Astrocyte of the cerebellum (primary cell): ENCODE measurements around the gene PTPRT.

Source experiments
- DNase-seq: peaks from one replicate; pipeline ENCODE4 v3.0.0-alpha.2; 2011; ENCODE audit warnings: low read depth
- H3K4me3 ChIP-seq: 2 replicates; pipeline ENCODE4 v1.5.1; 2011; ENCODE audit warnings: mild to moderate bottlenecking, low read depth, low read length, moderate library complexity
- in situ Hi-C: cut with HindIII; loops from 2 replicates; pipeline ENCODE4 v1.10.0; 2017; ENCODE audit warnings: low sequenced_read_pairs
- TF ChIP-seq, protein P1 (sequence below): IDR thresholded peaks from 2 replicates; pipeline ENCODE4 v1.5.1; 2012; ENCODE audit warnings: low read length, low read depth, moderate library complexity, mild to moderate bottlenecking; ENCODE audit errors: missing control alignments

Gene PTPRT

DNA sequence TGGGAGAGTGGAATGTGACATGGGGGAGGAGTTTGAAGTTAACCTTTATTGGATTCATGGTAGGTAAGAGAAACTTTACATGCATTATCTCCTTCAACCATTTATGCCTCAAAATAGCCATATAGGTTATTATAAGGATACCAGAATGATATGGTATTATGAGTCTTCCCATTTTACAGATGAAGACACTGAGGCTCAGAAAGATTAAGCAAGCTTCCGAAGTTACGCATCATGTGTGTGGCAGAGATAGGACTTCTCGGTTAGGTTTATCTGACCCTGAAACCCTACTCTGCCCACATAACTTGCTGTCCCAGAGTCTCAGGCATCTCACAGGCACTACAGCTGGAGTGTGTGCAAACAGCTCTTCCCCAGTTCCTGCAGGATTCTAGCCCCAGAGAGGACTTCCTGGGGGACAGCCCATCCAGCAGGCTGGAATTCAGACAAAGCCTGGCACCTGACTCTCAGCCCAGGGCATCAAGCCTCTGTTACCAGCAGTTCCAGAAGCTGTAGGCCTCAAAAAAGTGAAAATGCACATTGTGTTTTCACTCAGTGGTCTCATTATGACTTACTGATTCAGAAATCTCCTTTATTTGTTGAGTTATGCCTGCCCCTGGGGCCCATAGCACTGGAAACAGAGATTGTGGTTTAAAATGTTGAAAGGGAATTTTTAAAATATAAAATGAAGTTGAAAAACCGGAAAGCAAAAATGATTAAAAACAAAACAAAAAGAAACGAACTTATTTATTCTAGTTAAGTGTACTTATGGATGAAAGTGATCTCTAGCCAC, 1058.7 kb downstream of the PTPRT start:
- no peak overlapping the region for H3K4me3 ChIP-seq
- TF ChIP-seq, protein P1, sequence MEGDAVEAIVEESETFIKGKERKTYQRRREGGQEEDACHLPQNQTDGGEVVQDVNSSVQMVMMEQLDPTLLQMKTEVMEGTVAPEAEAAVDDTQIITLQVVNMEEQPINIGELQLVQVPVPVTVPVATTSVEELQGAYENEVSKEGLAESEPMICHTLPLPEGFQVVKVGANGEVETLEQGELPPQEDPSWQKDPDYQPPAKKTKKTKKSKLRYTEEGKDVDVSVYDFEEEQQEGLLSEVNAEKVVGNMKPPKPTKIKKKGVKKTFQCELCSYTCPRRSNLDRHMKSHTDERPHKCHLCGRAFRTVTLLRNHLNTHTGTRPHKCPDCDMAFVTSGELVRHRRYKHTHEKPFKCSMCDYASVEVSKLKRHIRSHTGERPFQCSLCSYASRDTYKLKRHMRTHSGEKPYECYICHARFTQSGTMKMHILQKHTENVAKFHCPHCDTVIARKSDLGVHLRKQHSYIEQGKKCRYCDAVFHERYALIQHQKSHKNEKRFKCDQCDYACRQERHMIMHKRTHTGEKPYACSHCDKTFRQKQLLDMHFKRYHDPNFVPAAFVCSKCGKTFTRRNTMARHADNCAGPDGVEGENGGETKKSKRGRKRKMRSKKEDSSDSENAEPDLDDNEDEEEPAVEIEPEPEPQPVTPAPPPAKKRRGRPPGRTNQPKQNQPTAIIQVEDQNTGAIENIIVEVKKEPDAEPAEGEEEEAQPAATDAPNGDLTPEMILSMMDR: no peak
- no peak for DNase-seq
- in situ Hi-C loops: no loop called here

- no peak overlapping the region for H3K4me3 ChIP-seq
- in situ Hi-C loops: no loop called here
- TF ChIP-seq, protein P1: no peak
- DNase-seq: no peak
Observed at GRCh38 chr20:42125426-42125825, 1064.3 kb downstream of the PTPRT start.

DNA sequence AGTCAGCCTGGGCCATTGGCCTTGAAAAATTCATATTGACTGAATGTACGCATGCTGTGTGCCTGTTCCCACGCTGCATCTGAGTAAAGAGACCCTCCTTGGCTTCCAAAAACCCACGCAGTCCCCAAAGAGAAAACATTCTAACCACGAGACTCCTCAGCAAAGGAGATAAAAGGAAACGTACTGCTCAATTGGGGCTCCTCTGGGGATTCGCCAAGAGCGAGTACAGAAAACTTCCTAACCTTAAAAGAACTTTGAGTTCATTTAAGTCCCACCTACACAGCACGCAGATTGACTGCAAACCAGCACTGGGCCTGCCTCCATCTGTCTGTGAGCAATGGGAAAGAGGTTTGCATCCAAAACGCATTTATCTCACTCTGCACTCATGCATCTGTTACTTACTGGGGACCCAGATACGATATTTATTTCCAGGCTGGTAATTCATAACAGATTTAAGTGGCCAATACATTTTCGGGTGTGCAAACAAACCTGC, 1065.7 kb downstream of the PTPRT start:
- no peak overlapping the region for H3K4me3 ChIP-seq
- TF ChIP-seq, protein P1: no peak
- DNase-seq: no peak
- in situ Hi-C loops: no loop called here

DNA sequence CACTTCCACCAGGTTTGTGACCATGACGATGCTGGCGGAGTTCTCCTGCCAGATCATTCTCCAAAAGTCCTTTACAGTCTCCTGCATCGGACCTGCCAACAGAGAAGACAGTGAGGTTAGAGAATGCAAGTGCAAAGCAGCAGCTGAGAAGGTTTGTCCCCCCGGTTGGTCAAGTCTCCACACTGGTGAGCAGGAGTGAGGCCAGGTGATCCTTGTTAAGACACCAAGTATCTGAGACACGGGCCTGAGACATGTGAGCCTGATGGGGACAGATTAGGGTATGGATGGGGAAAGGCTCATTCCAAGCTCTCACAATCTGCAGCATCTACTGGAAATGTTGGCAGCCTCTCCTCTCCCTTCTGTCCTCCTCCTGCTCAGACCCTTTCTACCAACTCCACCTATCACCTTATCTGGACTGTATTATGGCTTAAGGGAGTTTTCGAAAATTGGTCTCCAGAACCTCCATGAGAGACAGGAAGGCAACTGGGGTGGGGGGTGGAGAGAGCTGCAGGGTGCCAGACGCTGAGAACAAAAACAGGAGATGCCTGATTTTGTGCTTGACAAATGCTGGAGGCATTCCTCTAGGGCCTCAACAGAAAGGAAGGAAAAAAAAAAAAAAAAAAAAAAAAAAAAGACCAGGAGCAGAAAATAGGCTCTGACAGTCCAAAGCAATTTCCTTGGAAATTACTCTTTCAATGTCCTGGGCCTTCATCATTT, 1071.1 kb downstream of the PTPRT start:
- no peak for DNase-seq
- no peak overlapping the region for H3K4me3 ChIP-seq
- TF ChIP-seq, protein P1: no peak
- in situ Hi-C loops: no loop called here

DNA sequence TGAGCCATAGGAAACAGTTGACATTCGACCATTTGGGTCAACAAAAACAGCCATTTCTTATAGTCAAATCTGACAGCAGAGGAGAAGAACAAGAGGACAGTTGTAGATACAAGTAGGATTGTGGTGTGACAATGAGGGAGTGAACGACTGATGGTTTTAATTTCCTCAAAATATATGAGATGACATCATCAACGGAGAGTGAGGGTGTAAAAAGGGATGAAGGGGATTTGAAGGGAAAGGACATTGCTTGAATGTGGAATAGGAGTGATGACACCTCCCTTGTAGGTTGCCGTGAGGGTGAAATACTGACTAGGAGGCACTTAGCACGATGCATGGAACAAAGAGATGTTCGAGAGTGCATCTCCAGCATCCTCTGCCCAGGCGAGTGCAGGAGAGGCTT, 1071.7 kb downstream of the PTPRT start:
- TF ChIP-seq, protein P1: no peak
- in situ Hi-C loops: no loop called here
- DNase-seq: no peak
- no peak overlapping the region for H3K4me3 ChIP-seq

DNA sequence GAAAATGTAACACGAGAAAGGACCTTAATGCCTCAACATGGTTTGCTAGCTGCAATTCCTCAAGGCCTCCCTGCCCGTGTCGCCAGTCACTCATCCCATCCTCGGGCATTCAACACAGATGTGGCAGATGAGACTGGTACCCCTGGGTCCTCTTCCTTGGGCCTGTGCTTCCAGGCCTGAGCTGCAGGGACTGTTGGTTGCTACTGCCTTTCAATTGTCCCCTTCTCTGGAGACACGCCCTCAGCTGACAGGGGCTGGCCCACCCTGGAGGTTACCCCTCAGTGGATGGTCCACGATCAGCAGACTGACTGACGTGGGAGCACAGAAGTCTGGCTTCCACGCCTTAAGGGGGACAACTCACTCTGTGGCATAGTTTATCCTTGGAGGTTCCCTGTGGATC, 1076.5 kb downstream of the PTPRT start:
- no peak for DNase-seq
- in situ Hi-C loops: no loop called here
- TF ChIP-seq, protein P1: no peak
- H3K4me3 ChIP-seq: no peak overlapping the region
